GM19239 (cell line): ENCODE measurements around the gene SNRPA.
"Not testable (repeated sequence)": the region's sequence is repeated elsewhere in the genome, so short reads cannot be mapped to it uniquely, and the experiment has no call there.

Experiments
- DNase-seq: peaks from one replicate; pipeline ENCODE4 v3.0.0; 2011; ENCODE audit warnings: low spot score; ENCODE audit not compliant: insufficient read length
- FAIRE-seq: peaks from 2 replicates; lab custom pipeline; 2011; peaks lifted over from hg19 to GRCh38; lab: Jason Lieb, UNC

The SNRPA gene

GRCh38 chr19:40810160-40810559, 59.2 kb downstream of the SNRPA start:
- DNase-seq (no peak), FAIRE-seq (no peak)

- peak; percentile 84 for FAIRE-seq
- not testable (repeated sequence) for DNase-seq
Measured at GRCh38 chr19:40810649-40811408, 59.8 kb downstream of the SNRPA start.

- no peak for DNase-seq
- FAIRE-seq: no peak
Measured at GRCh38 chr19:40811478-40812341, 60.7 kb downstream of the SNRPA start.

- FAIRE-seq, DNase-seq: not testable (repeated sequence)
Measured at GRCh38 chr19:40812571-40812970, 61.6 kb downstream of the SNRPA start.

- DNase-seq (no peak), FAIRE-seq (no peak)
Measured at GRCh38 chr19:40813182-40813581, 62.2 kb downstream of the SNRPA start.
